Cerebellar nuclear complex (tissue), 1 donor: Measurements from ENCODE around the gene SLC22A14.
"Not testable (repeated sequence)": the region's sequence is repeated elsewhere in the genome, so short reads cannot be mapped to it uniquely, and the experiment has no call there.

Experiments
- DNase-seq, 2 experiments: peaks; one replicate each; lab custom pipeline; 2025; lab: John Stamatoyannopoulos, UW

The SLC22A14 gene

DNA sequence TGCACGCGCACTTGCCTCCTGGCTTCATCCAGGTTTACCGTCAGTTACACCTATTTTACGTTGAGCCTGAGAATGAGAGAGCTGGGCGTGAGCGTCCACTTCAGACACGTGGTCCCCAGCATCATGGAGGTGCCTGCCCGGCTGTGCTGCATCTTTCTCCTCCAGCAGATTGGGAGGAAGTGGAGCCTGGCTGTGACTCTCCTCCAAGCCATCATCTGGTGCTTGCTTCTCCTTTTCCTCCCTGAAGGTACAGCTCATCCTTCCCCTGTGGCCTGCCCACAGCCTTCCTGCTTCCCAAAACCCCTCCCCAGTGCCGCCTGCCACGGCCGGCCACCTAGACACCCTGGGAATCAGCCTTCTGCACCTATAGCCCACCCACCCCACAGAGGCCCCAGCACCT, 31.6 kb downstream of the SLC22A14 start:
- no peak for DNase-seq

DNA sequence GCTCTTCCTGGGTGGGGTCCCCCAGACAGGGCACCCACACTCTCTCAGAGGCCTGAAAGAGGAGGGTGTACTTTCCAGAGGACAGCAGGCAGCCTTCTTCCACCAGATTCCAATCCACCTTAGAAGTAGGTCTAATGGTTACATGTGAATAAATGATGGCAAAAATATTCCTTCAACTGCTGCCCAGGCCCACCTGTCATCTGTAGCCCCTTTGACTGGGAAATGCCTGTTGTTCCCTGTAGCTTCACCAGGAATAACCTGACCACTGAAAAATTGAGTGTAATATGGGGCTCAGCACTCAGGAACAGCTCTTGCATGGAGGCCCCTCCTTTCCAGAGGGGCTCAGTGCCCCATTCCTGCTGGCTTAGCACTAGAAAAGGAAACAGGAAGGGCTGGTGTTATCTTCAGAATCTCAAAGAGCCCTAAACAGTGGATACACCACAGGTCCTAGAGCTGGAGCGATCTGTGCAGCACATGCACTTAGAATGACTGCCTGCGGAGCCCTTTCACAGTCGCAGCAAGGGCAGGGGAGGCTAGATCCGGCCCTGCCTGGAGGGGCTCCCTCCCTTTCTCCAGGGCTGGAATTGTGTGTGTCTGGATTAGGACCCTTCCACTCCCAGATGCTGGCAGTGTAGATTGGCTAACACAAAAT, 32.1 kb downstream of the SLC22A14 start:
- DNase-seq = no peak

DNA sequence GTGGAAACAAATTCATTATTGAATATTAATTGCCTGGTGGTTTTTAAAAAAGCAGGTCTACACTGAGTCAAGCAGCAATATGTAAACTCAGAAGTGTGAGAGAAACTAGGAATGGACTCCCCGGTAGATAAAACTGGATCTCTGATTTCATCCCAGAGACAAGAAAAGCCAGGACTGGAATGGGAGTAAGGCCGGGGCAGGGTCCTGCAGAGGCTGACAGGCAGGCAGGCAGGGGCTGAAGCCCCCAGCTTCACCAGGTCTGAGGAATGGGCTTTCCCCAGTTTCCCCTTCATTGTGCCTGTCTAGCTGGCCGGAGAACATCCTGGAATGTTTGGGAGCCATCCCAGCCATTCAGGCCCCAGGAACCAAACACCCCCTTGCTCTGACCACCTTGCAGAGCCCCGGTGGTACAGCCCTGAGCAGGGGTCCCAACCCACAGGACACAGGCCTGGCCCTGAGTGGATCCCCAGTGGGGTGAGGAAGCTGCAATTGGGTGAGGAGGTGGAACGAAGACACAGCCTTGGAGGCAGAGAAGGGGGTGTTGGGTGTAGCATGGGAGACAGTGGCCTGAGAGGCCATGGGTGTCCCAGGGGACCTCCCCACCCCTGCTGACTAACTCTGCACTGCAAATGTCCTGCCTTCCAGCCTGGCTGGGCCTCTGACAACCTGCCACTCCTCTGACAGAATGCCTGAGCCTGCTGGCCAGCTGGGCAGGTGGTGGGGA, 32.8 kb downstream of the SLC22A14 start:
- DNase-seq = no peak

DNA sequence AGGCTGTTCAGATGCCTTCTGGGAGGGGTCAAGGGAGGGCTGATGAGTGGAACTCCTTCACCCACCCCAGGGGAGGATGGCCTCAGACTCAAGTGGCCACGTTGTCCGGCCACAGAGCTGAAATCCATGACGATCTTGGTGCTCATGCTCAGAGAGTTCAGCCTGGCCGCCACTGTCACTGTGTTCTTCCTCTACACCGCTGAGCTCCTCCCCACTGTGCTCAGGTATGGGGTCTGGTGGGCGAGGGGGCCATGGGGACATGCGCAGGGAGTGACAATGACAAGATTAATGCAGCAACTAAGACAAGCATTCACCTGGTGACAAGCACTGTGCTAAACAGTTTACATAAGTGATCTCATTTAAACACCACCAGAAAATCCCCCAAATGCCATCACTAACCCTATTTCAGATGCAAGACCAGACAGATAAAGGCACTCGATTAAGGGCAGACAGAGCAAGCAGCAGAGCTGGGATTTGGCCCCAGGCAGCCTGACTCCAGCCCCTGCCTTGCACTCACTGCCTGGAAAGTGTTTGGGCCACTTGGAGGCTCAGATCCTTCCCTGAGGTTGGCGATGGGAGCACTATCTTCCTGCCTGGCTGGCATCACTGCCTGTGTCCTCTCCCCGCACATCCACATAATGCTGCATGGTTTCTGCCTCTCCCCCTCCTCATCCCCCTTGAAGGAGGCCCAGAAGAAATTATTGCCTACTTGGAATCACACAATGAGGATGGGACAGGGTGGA, 33.6 kb downstream of the SLC22A14 start:
- no peak for DNase-seq

DNA sequence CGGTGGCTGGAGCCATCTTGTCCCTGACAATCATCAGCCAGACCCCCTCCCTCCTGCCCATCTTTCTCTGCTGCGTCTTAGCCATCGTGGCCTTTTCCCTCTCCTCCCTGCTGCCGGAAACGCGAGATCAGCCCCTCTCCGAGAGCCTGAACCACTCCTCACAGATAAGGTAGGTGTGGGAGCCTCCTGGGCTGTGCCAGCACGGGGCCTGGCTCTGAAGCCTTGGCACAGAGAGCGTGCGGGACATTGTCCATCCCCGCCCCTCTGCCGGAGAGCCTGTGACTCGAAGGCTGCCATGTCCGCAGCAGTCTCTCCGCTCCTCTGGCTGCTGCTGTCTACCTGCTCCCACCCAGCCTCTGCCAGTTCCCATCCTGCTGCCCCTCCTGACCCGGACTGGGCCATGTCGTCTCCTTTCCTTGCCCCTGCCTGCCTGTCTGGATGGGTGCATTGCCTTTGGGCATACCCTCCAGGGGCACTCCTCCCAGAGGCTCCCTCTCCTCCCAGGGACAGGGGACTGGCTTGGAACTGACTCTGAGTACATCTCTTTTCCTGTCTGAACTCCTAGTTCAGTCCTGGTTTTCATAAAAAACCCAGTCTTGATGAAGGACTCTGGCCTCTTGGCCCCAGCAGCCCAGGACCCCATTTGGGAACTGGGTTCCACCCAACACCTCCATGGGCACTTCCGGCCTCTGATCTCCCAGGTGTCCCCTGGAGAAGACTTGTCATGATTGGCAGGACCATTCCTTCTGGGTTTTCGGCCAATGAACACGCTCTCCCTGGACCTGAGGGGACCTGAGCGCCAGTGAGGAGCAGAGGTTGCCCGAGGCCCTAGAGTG, 34.5 kb downstream of the SLC22A14 start:
- no peak for DNase-seq

DNA sequence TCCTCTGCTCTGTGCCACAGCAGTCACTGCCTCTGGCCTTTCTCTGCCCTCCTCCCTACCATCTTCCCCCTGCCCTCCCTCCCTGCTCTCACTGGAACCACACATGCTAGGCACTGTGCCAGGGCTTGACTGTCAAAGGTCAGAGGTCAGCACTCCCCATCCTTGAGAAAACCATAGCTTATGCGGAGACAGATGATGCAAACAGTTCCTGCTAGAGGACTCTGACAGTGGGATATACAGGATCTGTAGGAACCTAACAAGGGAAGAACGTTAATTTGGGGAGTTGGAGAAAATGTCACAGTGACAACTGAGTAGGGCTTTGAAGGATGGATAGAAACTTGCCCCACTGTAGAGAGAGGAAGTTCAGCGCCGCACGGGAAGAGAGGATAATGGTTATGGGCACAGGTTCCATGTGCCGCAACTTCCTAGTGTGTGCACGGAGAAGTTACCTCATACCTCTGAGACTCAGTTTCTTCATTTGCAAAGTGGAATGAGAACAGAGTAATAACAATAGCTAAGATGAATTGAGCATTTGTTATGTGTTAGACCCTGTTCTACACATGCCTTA, 35.2 kb downstream of the SLC22A14 start:
- no peak for DNase-seq

DNA sequence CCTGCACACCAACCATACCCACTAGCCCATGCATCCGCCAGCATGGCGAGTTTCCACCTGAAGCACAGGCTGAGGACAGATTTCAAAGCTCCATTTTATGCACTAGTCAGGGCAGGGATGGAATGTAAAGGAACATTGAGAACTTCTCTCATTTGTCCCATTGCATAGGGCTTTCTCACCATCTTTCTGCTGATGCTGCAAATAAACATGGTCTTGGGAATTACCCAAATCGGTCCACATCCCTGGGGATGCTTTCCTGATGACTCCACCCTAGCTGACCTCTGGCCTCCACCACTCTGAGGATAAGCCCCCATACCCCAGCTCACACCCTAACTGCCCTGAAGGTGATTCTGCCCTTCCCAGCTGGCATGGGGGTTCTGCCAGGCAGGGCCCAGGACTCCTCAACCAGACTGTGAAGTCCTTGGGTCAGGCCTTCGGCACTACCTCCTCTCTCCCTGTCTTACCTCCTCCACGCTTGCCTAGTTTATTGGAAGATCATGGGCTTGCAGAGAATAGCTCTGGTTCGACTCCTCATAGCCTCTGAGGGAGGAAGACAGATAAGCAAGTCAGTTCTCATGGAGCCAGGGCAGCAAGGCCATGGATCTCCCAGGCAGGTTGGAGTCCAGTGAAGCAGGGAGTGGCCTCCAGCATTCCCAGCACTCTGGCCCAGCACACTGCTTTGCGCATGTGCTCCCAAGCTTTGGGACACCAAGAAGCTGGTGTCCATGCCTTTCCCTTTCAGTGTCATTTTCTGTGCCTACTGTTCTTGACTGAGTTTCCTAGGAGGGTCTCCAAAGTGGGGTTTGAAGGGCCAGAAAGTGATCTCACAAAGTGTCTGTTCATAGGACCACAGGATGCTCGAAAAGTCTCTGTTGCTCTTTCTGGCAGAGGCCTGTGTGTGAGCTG, 36.9 kb downstream of the SLC22A14 start:
- DNase-seq = no peak

DNA sequence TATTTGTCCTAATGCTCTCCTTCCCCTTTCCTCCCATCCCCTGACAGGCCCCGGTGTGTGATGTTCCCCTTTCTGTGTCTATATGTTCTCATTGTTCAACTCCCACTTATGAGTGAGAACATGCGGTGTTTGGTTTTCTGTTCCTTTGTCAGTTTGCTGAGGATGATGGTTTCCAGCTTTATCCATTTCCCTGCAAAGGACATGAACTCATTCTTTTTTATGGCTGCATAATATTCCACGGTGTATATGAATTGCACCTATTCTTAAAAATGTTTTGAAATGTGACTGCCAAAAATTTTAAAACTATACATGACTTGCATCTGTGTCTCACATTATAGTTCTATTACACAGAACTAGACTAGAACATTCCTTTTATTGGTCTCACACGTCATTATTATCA, 38.5 kb downstream of the SLC22A14 start:
- not testable (repeated sequence) for DNase-seq

DNA sequence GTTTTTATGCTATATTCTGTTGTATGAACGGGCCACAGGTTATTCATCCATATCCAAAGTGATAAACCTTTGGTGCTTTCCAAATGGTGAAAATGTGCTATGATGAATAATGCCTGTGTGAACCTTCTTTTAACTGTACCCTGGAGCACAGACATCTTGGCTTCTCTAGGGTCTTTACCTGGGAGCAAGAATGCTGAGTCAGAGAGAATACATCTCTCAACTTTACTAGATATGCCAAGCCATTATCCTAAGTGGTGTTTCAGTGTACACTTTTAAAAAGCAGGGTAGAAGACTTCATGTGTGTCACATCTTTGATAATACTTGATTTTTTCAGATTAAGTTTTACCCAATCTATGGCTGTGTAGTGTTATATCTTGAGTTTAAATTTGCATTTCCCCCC, 41.0 kb downstream of the SLC22A14 start:
- DNase-seq = no peak

DNA sequence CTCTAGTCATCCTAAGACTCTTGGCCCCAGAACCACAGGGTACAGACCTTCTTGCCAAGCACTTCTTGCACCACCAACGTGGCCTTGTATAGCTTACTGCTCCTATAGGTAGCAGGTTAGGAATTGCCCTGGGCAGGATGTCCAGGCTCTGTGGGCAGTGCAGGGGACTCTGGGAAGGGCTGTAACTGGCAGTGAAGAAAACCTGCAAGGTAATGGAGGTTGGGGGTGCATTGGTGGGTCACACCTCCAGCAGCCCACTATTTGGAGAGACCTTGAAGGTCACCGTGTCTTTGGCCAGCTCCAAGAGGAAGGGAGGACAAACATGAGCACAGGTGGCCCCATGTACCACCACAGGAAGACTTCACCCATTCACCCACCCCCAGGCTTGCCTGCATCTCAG, 43.2 kb downstream of the SLC22A14 start:
- no peak for DNase-seq

DNA sequence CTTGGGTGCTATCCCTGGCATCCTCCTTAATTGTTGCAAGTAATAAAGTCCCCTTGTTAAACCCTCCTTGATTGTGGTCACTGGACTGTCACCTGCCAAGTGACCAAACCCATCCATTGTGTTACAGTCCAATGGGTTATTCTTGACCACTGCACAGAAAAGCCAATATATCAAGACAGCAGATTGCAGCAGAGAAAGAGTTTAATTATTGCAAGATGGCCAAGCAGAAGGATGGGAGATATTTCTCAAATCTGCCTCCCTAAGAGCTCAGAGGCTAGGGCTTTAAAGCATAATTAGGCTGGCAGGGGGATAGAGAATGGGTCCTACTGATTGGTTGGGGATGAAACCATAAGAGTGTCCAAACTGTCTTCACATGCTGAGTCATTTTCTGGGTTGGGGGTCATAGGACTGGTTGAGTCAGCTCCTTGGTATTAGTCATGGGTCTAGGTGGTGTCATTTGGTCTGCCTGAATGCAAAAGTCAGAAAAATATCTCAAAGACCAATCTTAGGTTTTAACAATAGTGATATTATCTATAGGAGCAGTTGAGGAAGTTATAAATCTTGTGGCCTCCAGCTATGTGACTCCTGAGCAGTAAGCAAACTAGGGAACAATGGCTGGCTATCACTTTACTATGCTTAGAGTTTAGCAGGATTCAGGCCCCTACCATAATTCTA, 45.4 kb downstream of the SLC22A14 start:
- DNase-seq = no peak

DNA sequence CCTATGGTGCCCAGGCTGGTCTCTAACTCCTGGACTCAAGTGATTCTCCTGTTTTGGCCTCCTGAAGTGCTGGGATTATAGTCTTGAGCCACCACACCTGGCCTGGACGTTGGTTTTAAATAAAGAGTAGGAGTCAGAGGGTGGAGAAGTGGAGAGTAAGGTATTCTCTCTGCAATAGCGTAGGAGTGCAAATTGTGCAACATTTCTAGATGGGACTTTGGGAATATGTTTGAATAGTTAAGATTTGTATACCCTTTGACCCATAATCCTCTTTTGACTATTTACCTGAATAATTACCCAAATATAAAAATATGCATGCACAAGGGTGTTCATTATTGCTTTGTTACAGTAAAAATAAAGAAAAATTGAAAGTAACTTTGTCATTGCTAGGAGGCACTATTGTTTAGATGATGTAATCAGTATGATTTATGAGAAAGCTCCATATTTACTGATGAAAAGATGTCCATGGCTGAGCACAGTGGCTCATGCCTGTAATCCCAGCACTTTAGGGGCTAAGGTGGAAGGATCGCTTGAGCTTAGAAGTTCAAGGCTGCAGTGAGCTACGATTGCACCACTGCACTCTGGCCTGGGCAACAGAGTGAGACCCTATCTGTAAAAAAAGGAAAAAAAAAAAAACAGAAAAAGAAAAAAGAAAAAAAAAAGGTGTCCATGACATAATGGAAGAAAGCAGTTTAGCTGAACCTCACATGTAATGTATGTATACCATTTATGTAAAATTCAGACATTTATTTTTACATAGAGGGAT, 49.3 kb downstream of the SLC22A14 start:
- no peak for DNase-seq

DNA sequence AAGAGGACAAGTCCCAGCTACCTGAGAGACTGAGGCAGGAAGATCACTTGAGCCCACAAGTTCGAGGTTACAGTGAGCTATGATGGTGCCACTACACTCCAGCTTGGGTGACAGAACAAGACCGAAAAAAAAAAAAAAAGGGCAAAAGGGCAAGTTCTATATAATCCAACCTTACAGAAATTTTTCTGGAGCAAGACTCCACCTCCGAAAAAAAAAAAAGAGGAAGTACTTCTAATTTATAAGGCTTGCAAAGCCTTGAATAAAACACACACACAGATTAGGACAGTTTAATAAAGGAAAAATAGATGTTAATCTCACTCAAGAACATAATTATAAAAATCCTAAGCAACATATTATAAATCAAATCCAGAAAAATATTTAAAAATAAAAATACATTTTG, 50.1 kb downstream of the SLC22A14 start:
- DNase-seq = no peak

DNA sequence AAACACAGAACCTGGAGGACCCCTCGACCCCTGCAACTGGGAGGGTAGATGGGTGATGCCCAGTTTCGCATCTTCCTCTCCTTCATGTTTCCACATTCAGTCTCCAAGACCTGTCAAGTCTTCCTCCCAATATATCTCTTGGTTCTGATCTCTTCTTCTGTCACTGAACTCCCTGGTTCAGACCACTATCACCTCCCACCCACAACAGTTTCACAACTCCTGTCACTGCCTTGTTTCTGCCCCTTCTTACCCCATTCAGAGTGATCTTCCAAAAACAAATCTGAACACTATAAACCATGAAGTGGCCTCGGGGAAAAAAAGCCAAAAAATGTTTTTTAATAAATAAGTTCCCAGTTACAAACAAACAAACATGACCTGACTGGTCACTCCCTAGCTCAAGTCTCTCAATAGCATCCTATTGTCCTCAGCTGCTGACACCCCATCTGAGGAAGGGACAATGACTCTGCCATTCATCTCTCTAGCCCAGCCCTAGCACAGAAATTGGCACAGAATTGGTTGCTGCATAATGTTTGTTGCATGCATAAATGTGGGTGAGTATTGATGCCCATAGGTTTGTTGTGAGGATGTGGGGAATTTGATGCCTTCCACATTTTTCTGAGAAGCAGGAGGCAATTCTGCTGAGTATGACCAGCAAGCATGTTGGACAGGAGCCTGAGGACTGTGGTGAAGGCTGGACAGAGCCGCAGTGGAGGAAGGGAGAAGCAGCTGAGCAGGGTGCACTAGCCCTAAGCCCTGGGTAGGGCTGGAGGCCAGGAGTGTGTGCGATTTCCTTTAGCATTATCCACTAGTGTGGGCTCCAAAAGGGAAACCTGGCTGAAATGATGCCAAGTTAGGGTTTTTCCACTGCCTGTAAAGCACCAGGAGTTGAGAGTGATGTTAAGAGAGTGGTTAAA, 52.3 kb downstream of the SLC22A14 start:
- DNase-seq = no peak

DNA sequence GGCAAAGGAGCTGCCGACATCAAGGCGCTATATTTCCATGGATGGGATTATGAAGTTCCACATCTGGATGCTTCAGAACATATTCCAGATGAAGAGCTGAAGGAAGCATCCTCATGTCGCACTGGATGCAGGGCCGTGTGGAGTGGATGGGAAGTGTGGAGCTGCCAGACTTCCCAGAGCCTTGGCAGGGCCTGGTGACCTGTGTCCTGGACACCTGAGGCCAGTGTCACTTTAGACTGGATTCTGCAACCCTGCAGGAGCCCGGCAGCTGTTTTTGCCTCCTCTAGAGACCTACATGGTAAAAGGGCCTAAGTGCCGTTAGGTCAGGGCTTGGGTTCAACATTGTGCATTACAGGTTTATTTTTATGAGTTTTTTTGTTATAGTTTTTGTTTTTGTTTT, 53.2 kb downstream of the SLC22A14 start:
- no peak for DNase-seq

DNA sequence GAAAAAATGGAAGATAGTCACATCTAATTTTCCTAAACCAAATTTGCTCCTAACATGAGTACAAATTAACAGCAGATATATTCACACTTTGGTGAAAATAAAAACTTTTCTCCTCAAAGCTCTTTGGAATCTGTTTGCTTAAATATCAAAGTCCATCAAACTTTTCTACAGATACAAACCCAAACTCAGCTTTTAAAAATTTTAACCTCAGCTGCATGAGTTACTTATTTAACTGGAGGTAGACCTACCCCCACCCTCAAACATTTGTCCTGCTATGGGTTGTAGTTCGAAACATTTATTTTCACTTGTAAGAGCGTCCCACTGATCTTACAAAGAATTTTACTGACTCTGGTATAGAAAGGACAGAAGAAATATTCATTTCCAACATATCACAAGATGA, 55.6 kb downstream of the SLC22A14 start:
- no peak for DNase-seq

DNA sequence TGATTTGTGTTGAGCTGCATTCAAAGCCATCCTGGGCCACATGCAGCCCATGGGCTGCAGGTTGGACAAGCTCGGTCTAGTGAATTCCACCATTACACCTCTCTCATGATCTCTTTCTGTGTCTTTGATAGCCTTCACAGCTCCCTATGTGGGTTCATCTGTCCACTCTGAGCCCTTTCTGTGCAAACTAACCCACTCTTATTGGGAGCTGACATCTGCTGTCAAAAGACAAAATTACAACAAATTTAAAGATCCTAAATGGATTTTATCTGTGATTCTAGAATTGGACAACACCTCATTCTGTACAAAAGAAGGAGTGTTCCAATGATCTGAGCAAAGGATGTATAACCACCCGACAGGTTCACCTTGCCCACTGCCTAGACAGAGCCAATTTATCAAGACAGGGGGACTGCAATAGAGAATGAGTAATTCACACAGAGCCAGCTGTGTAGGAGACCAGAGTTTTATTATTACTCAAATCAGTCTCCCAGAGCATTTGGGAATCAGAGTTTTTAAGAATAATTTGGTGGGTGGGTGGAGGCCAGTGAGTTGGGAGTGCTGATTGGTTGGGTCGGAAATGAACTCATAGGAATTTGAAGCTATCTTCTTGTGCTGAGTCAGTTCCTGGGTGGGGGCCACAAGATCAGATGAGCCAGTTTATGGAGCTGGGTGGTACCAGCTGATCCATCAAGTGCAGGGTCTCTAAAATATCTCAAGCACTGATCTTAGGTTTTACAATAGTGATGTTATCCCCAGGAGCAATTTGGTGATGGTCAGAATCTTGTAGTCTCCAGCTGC, 61.9 kb downstream of the SLC22A14 start:
- DNase-seq = no peak
